HEK293 (cell line): Measurements from ENCODE around the gene TBX1.

Source experiments
- CTCF ChIP-seq: fragments of 450-650 bp; formaldehyde crosslinking; IDR thresholded peaks from 2 replicates; pipeline ENCODE4 v1.5.1; 2016; ENCODE audit warnings: missing biosample characterization, missing genetic modification characterization
- REST ChIP-seq: fragments of 450-650 bp; formaldehyde crosslinking; IDR thresholded peaks from 2 replicates; pipeline ENCODE4 v1.5.1; 2016; ENCODE audit warnings: missing biosample characterization, missing genetic modification characterization
- ZFP3 ChIP-seq: fragments of 450-650 bp; formaldehyde crosslinking; IDR thresholded peaks from 2 replicates; pipeline ENCODE4 v1.5.1; 2016; ENCODE audit warnings: low read depth, missing biosample characterization, missing genetic modification characterization
- ZFP37 ChIP-seq: fragments of 450-650 bp; formaldehyde crosslinking; IDR thresholded peaks from 2 replicates; pipeline ENCODE4 v1.5.1; 2016; ENCODE audit warnings: missing biosample characterization, missing genetic modification characterization
- ZNF768 ChIP-seq: fragments of 450-650 bp; formaldehyde crosslinking; IDR thresholded peaks from 2 replicates; pipeline ENCODE4 v1.5.1; 2018; ENCODE audit warnings: missing biosample characterization, mild to moderate bottlenecking, missing genetic modification characterization

DNA sequence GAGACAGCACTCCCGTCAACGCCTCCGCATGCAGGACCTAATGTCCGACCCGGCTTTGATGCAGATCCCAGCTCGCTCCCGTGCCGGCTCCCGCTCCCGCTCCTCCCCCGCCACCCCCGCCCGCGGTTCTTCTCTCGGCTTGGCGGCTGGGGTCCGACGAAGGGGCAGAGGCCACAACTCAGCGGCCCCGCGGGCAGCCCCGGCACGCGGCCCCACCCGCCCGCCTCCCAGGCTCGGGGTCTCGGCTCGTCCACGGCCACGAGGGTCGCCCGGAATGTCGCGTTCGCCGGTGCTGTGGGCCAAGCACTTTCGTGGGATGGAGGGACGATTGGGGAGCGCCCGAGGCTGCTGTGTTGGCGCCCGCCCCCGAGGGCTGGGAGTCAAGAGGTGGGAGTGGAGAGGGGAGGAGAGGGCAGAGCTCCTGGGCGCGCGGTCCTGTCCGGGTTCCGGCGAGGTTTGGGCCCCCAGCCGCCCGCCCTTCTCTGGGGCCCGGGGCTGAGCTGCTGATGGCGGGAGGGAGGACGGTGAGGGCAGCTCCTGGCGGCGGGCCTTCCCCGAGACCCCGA lies 5.3 kb upstream of the TBX1 start:
- no peak for TF ChIP-seq ZFP37 (tag by site-specific recombination)
- no peak for TF ChIP-seq REST
- no peak for TF ChIP-seq ZFP3 (tag by site-specific recombination)
- no peak for TF ChIP-seq CTCF
- TF ChIP-seq ZNF768 (tag by site-specific recombination) = no peak
